ENCODE results near the gene TMA7B. TPM values are rescaled to one million over a fixed set of nuclear protein-coding genes. Genes with fewer than 3 reads are reported as not detected.

Gene TMA7B
- total and polyA plus RNA-seq, 2 donors (not counting 3 experiments of a cell fraction or from before 2014, with no cell fraction given) = not detected

DNA sequence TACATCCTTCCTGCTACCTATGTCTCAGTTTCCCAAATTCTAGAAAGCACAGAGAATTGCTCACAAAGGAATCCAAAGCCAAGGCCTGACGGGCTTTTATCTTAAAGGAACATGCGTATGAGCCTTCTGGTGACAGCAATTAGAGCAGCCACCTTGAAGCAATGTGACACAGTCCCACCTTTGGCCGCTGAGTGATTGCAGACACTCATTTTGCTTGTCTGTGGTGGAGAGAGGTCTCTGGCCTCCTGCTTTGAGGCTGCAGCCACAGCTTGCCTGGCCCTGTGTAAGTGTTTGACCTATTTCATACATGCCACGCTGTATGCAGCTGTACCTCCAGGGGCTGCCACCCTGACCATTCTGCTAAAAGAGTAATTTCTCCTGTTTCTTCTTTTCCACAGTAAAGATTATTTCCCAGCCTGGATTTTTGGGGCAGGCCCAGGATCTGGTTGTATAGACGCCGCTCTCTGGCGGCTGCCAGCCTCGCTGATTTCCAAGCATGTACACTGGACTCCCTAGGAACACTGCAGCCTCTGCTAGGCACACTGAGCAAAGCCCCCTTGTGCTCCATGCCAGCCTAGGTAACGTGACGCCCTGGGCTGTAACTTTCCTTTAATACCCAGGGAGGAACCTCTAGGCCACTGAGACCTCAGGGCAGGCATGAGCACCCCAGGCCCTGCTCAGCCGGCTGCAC is 1.1 kb upstream of the TMA7B start:
- Histone ChIP-seq H3K9ac (replicated peaks; ENCODE audit: extremely low read depth, insufficient read depth, low read length) (no peak overlapping the region), H3K27ac (ENCODE audit: insufficient read depth, low read depth, low read length) (no peak overlapping the region), H3K4me3 (replicated peaks in 1 of 3; ENCODE audit: insufficient read depth in 1 of 3, low read depth in 1 of 3, low read length in 3 of 3) (no peak overlapping the region), H4K20me1 (replicated peaks; ENCODE audit: control insufficient read depth, extremely low read depth, insufficient read depth, low read length) (no peaks in the 10 kb centered on the region), H3K27me3 (ENCODE audit: control insufficient read depth in 2 of 2, insufficient read depth in 2 of 2, low read length in 2 of 2) (no peaks in the 10 kb centered on the region), H2AFZ (ENCODE audit: low read depth, low read length) (no peak overlapping the region), H3K79me2 (ENCODE audit: control insufficient read depth, insufficient read depth, low read length) (no peaks in the 10 kb centered on the region), H3K4me1 (ENCODE audit: control insufficient read depth, extremely low read depth, insufficient read depth, low read length) (peaks cover 3% of the 10 kb centered on the region), H3K36me3 (ENCODE audit: control insufficient read depth in 2 of 2, extremely low read depth in 1 of 2, insufficient read depth in 2 of 2, low read length in 2 of 2) (no peaks in the 10 kb centered on the region), H3K9me1 (replicated peaks; ENCODE audit: control insufficient read depth, extremely low read depth, insufficient read depth, low read length) (no peaks in the 10 kb centered on the region), H3K9me3 (replicated peaks; ENCODE audit: control insufficient read depth, insufficient read depth, low read length) (no peaks in the 10 kb centered on the region), H3K4me2 (ENCODE audit: insufficient read depth, low read length) (no peak overlapping the region)
- DNase-seq (ENCODE audit: low read depth, low spot score) (no peak), FAIRE-seq (no peak)
- dilution Hi-C loops (cut with MboI; ENCODE audit: extremely low pct_ligation_motif_present, low sequenced_read_pairs) (no loop called here), intact Hi-C loops (cut with micrococcal nuclease) (loop anchor here (2.0 kb wide), 1 partner anchor 66 kb away; no protein-coding TSS in a partner anchor)
- ChIA-PET CTCF (interaction anchor here (1.0 to 2.0 kb wide), 2 partner anchors 18 to 65 kb away, joined by 3 to 10 read pairs; no protein-coding TSS in a partner anchor), POLR2A (no interaction called here)
- no peak for TF ChIP-seq FOS (IDR thresholded peaks at IDR 0.05; ENCODE audit: borderline replicate concordance, insufficient read depth, low read length)
- TF ChIP-seq POLR2A (IDR thresholded peaks at IDR 0.05; ENCODE audit: low read depth, low read length) = no peak
- TF ChIP-seq GATA2 (IDR thresholded peaks at IDR 0.05; ENCODE audit: insufficient read depth, insufficient read length, low read depth, low read length) = no peak
- no peak for TF ChIP-seq JUN (IDR thresholded peaks at IDR 0.05; ENCODE audit: borderline replicate concordance, insufficient read depth, insufficient read length, low read depth)
- TF ChIP-seq MYC (IDR thresholded peaks at IDR 0.05; ENCODE audit: low read depth, low read length) = no peak
- no peak for TF ChIP-seq POLR2AphosphoS5 (IDR thresholded peaks at IDR 0.05; ENCODE audit: insufficient read depth, low read depth, low read length)
- TF ChIP-seq, protein P1, sequence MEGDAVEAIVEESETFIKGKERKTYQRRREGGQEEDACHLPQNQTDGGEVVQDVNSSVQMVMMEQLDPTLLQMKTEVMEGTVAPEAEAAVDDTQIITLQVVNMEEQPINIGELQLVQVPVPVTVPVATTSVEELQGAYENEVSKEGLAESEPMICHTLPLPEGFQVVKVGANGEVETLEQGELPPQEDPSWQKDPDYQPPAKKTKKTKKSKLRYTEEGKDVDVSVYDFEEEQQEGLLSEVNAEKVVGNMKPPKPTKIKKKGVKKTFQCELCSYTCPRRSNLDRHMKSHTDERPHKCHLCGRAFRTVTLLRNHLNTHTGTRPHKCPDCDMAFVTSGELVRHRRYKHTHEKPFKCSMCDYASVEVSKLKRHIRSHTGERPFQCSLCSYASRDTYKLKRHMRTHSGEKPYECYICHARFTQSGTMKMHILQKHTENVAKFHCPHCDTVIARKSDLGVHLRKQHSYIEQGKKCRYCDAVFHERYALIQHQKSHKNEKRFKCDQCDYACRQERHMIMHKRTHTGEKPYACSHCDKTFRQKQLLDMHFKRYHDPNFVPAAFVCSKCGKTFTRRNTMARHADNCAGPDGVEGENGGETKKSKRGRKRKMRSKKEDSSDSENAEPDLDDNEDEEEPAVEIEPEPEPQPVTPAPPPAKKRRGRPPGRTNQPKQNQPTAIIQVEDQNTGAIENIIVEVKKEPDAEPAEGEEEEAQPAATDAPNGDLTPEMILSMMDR (IDR thresholded peaks at IDR 0.05; ENCODE audit: extremely low read depth in 1 of 2, insufficient read depth in 1 of 2, low read depth in 1 of 2, low read length in 2 of 2) = no peak
- TF ChIP-seq, protein P2, sequence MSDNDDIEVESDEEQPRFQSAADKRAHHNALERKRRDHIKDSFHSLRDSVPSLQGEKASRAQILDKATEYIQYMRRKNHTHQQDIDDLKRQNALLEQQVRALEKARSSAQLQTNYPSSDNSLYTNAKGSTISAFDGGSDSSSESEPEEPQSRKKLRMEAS (IDR thresholded peaks at IDR 0.05; ENCODE audit: insufficient read depth, insufficient read length) = no peak
- TF ChIP-seq EZH2 (IDR thresholded peaks at IDR 0.05; ENCODE audit: borderline replicate concordance, low read depth, low read length, severe bottlenecking) = no peak
- no TSS peak for BruUV-seq (replicated peaks)

Data from endothelial cell of umbilical vein (primary cell).